ENCODE measurements around the gene SLC8B1. TPM values are rescaled to one million over a fixed set of nuclear protein-coding genes. Genes with fewer than 3 reads are reported as not detected.

The SLC8B1 gene
- total and polyA plus RNA-seq, 9 of the 15 experiments (the other 6 are each of a cell fraction or from before 2014, with no cell fraction given): 0.86 to 34.1 (median 18.5) TPM

DNA sequence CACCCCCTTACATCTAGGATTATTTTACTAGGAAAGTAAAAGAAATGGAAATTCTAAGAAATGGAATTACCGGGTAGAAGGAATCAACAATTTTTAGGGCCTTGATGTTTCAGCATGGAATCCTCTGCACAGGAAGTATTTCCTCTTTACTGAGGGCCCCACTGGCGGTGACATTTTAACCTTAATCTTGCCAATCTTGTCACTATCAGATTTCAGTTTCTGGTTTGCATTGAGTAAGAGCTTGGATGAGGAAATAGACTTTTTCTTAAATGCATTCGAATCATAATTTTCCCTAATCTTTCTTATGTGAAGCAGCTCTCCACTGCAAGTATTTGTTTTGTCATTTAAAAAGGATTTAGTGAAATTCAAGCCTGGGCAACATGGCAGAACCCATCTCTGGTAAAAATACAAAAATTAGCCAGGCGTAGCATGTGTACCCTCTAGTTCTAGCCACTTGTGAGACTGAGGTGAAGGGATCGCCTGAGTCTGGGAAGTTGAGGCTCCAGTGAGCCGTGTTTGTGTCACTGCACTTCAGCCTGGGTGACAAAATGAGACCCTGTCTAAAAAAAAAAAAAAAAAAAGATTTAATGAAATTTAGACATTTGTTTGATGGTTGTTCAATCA is 73.0 kb downstream of the SLC8B1 start:
- no peak for FAIRE-seq
- TF ChIP-seq ZFPM2 (CRISPR knock-in tag; IDR thresholded peaks at IDR 0.05) (0 out of 2 replicates have a peak, but pooled peaks have one; percentile 69), SOX6 (IDR thresholded peaks at IDR 0.05) (peak; percentile 24; the same call in 1 of the 2 replicates), HMG20A (CRISPR knock-in tag; conservative IDR thresholded peaks at IDR 0.05) (no peak), ZNF551 (CRISPR knock-in tag; IDR thresholded peaks at IDR 0.05) (no peak), SMARCE1 (IDR thresholded peaks at IDR 0.05) (peak; percentile 52; the same call in 1 of the 2 replicates), ELF4 (CRISPR knock-in tag; IDR thresholded peaks at IDR 0.05) (no peak), CC2D1A (IDR thresholded peaks at IDR 0.05) (no peak), FOSL1 (tag; conservative IDR thresholded peaks at IDR 0.05) (peak; percentile 37; the same call in 1 of the 2 replicates), DMBX1 (CRISPR knock-in tag; IDR thresholded peaks at IDR 0.05; ENCODE audit: borderline replicate concordance) (no peak), TEAD1 (CRISPR knock-in tag; IDR thresholded peaks at IDR 0.05) (0 out of 4 replicates have a peak, but pooled peaks of 1 of the 2 experiments have one; percentile 34), SETDB1 (IDR thresholded peaks at IDR 0.05; ENCODE audit: low read length) (no peak), ETV6 (IDR thresholded peaks at IDR 0.05; ENCODE audit: borderline replicate concordance in 1 of 2, low read depth in 2 of 2, low read length in 1 of 2) (peak in 1 of 2 experiments; percentile 44; a peak in 1 of 4 replicates), ETV6 (CRISPR knock-in tag; IDR thresholded peaks at IDR 0.05; ENCODE audit: borderline replicate concordance) (no peak), ATF1 (CRISPR knock-in tag; IDR thresholded peaks at IDR 0.05) (no peak), ATF1 (tag; IDR thresholded peaks at IDR 0.05) (no peak), ZNF175 (CRISPR knock-in tag; IDR thresholded peaks at IDR 0.05; ENCODE audit: low read depth) (peak; percentile 71; the same call in 1 of the 2 replicates)
- TF ChIP-seq, protein P1, sequence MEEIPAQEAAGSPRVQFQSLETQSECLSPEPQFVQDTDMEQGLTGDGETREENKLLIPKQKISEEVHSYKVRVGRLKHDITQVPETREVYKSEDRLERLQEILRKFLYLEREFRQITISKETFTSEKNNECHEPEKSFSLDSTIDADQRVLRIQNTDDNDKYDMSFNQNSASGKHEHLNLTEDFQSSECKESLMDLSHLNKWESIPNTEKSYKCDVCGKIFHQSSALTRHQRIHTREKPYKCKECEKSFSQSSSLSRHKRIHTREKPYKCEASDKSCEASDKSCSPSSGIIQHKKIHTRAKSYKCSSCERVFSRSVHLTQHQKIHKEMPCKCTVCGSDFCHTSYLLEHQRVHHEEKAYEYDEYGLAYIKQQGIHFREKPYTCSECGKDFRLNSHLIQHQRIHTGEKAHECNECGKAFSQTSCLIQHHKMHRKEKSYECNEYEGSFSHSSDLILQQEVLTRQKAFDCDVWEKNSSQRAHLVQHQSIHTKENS (CRISPR knock-in tag; IDR thresholded peaks at IDR 0.05): no peak
- TF ChIP-seq, protein P2, sequence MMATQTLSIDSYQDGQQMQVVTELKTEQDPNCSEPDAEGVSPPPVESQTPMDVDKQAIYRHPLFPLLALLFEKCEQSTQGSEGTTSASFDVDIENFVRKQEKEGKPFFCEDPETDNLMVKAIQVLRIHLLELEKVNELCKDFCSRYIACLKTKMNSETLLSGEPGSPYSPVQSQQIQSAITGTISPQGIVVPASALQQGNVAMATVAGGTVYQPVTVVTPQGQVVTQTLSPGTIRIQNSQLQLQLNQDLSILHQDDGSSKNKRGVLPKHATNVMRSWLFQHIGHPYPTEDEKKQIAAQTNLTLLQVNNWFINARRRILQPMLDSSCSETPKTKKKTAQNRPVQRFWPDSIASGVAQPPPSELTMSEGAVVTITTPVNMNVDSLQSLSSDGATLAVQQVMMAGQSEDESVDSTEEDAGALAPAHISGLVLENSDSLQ (IDR thresholded peaks at IDR 0.05): no peak
- TF ChIP-seq, protein P3, sequence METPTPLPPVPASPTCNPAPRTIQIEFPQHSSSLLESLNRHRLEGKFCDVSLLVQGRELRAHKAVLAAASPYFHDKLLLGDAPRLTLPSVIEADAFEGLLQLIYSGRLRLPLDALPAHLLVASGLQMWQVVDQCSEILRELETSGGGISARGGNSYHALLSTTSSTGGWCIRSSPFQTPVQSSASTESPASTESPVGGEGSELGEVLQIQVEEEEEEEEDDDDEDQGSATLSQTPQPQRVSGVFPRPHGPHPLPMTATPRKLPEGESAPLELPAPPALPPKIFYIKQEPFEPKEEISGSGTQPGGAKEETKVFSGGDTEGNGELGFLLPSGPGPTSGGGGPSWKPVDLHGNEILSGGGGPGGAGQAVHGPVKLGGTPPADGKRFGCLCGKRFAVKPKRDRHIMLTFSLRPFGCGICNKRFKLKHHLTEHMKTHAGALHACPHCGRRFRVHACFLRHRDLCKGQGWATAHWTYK (CRISPR knock-in tag; IDR thresholded peaks at IDR 0.05): no peak
- TF ChIP-seq, protein P4, sequence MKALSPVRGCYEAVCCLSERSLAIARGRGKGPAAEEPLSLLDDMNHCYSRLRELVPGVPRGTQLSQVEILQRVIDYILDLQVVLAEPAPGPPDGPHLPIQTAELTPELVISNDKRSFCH (CRISPR knock-in tag; IDR thresholded peaks at IDR 0.05): no peak
- TF ChIP-seq, protein P4 (tag; IDR thresholded peaks at IDR 0.05): 0 out of 2 replicates have a peak, but pooled peaks have one; percentile 21

More for the DNA sequence above, 73.0 kb downstream of the SLC8B1 start:
- no peaks in the 10 kb centered on the region for H3K27me3 ChIP-seq (ENCODE audit: control insufficient read depth in 2 of 2, insufficient read depth in 2 of 2, low read length in 2 of 2)
- H3K4me3 ChIP-seq: no peak overlapping the region
- H2AFZ ChIP-seq (ENCODE audit: low read depth, low read length): no peak overlapping the region
- BruUV-seq (replicated peaks): no TSS peak
- in situ Hi-C loops (cut with MboI) (no loop called here), intact Hi-C loops (cut with micrococcal nuclease) (no loop called here)
- H3K27ac ChIP-seq (ENCODE audit: extremely low read depth, low read depth, low read length): peak overlapping the region; percentile 16; the same call in 1 of the 3 replicates
- no peaks in the 10 kb centered on the region for H3K9me1 ChIP-seq (ENCODE audit: control insufficient read depth, insufficient read depth, low read length)
- H3K9me3 ChIP-seq (replicated peaks; ENCODE audit: control insufficient read depth, insufficient read depth, low read depth, low read length): no peaks in the 10 kb centered on the region
- H3K79me2 ChIP-seq (ENCODE audit: control insufficient read depth, insufficient read depth, low read length): no peaks in the 10 kb centered on the region
- peaks cover 27% of the 10 kb centered on the region; the same call in 1 of the 3 replicates for H3K36me3 ChIP-seq (ENCODE audit: control insufficient read depth, insufficient read depth, low read length)
- ATAC-seq (no peak), DNase-seq (ENCODE audit: extremely low read depth in 1 of 4, low spot score in 3 of 4) (no peak)
- H3K4me2 ChIP-seq (ENCODE audit: insufficient read depth, low read length): no peak overlapping the region
- H3K4me1 ChIP-seq (replicated peaks in 1 of 2; ENCODE audit: control insufficient read depth in 2 of 2, insufficient read depth in 2 of 2, low read length in 2 of 2): peaks cover 0 to 4% of the 10 kb centered on the region in 2 experiments; a peak in 3 of 5 replicates
- ChIA-PET CTCF (ENCODE audit: low intra/inter-chr PET ratio) (no interaction called here), POLR2A (interaction anchor here (0.6 kb wide), 1 partner anchor 9 kb away, joined by 3 read pairs; no protein-coding TSS in a partner anchor)
- no peak overlapping the region for H3K9ac ChIP-seq (ENCODE audit: insufficient read depth in 1 of 2, low read depth in 2 of 2, low read length in 2 of 2)
- 28% methylated on average over 6 of the region's 6 CpGs for WGBS (ENCODE audit: insufficient coverage, low coverage, missing lambda C conversion rate)
- no peaks in the 10 kb centered on the region for H4K20me1 ChIP-seq (replicated peaks; ENCODE audit: control insufficient read depth, insufficient read depth, low read length)

Measured in K562 (cell line).